Type B pancreatic cell (in vitro differentiated cells): ENCODE results near the gene AHCYL2. TPM values are rescaled to one million over a fixed set of nuclear protein-coding genes. Genes with fewer than 3 reads are reported as not detected.
"Not testable (repeated sequence)": the region's sequence is repeated elsewhere in the genome, so short reads cannot be mapped to it uniquely, and the experiment has no call there.

Experiments used
- DNase-seq: peaks from one replicate; pipeline ENCODE4 v3.0.0; 2021; ENCODE audit warnings: mixed read lengths; ENCODE audit not compliant: unreplicated experiment; ENCODE audit errors: extremely low spot score
- H3K27ac Mint-ChIP-seq: 2 replicates; pipeline ENCODE4 v1.8.0; 2021; ENCODE audit warnings: mild to moderate bottlenecking, mixed read lengths
- H3K27me3 Mint-ChIP-seq: 2 replicates; pipeline ENCODE4 v1.8.0; 2021; ENCODE audit warnings: mixed read lengths
- H3K36me3 Mint-ChIP-seq: 2 replicates; pipeline ENCODE4 v1.8.0; 2021; ENCODE audit warnings: mixed read lengths
- H3K4me1 Mint-ChIP-seq: one replicate; pipeline ENCODE4 v1.8.0; 2021; ENCODE audit warnings: mixed read lengths; ENCODE audit not compliant: unreplicated experiment
- H3K4me3 Mint-ChIP-seq: 2 replicates; pipeline ENCODE4 v1.8.0; 2021; ENCODE audit warnings: mild to moderate bottlenecking, mixed read lengths
- H3K9me3 Mint-ChIP-seq: 2 replicates; pipeline ENCODE4 v1.8.0; 2021; ENCODE audit warnings: mixed read lengths
- CTCF ChIP-seq: fragments of 200-600 bp; sonication (generic); conservative IDR thresholded peaks from 2 replicates; pipeline ENCODE4 v1.5.0; 2021; ENCODE audit warnings: antibody characterized with exemption, mild to moderate bottlenecking
- total RNA-seq: library from RNA; stranded (reverse); gene quantifications from 2 replicates; pipeline ENCODE4 v1.2.1, GENCODE V29; 2021; ENCODE audit warnings: low replicate concordance

The AHCYL2 gene
- total RNA-seq, 1 donor from 2014 or later = 27.8 TPM

- Mint-ChIP-seq H3K9me3 (peaks cover 15% of the 10 kb centered on the region), H3K4me1 (peaks cover 5% of the 10 kb centered on the region), H3K27ac (no peak overlapping the region), H3K4me3 (no peak overlapping the region), H3K27me3 (peaks cover 4% of the 10 kb centered on the region), H3K36me3 (peaks cover 26% of the 10 kb centered on the region)
- TF ChIP-seq CTCF = no peak
- DNase-seq = no peak
These were observed 75.1 kb downstream of the AHCYL2 start for GRCh38 chr7:129299889-129300288.

- H3K4me1 Mint-ChIP-seq, H3K27ac Mint-ChIP-seq, H3K27me3 Mint-ChIP-seq, H3K4me3 Mint-ChIP-seq, DNase-seq: not testable (repeated sequence)
- peaks cover 26% of the 10 kb centered on the region for H3K36me3 Mint-ChIP-seq
- peaks cover 15% of the 10 kb centered on the region for H3K9me3 Mint-ChIP-seq
These were observed 75.5 kb downstream of the AHCYL2 start for GRCh38 chr7:129300299-129300698.

- H3K27me3 Mint-ChIP-seq = no peaks in the 10 kb centered on the region
- no peak for TF ChIP-seq CTCF
- H3K4me3 Mint-ChIP-seq = no peak overlapping the region
- H3K36me3 Mint-ChIP-seq = peaks cover 18% of the 10 kb centered on the region
- no peak for DNase-seq
- peaks cover 11% of the 10 kb centered on the region for H3K9me3 Mint-ChIP-seq
- H3K4me1 Mint-ChIP-seq = no peaks in the 10 kb centered on the region
- H3K27ac Mint-ChIP-seq = no peak overlapping the region
These were observed 82.8 kb downstream of the AHCYL2 start for GRCh38 chr7:129307592-129307991.

- no peak for TF ChIP-seq CTCF
- no peaks in the 10 kb centered on the region for H3K4me1 Mint-ChIP-seq
- DNase-seq = no peak
- H3K27ac Mint-ChIP-seq = no peak overlapping the region
- no peaks in the 10 kb centered on the region for H3K27me3 Mint-ChIP-seq
- peaks cover 18% of the 10 kb centered on the region for H3K36me3 Mint-ChIP-seq
- no peak overlapping the region for H3K4me3 Mint-ChIP-seq
- peaks cover 11% of the 10 kb centered on the region for H3K9me3 Mint-ChIP-seq
These were observed 83.2 kb downstream of the AHCYL2 start for GRCh38 chr7:129308047-129308446.

- no peak for TF ChIP-seq CTCF
- Mint-ChIP-seq H3K27ac (no peak overlapping the region), H3K4me1 (peaks cover 14% of the 10 kb centered on the region), H3K9me3 (no peaks in the 10 kb centered on the region), H3K36me3 (peaks cover 6% of the 10 kb centered on the region), H3K4me3 (no peak overlapping the region), H3K27me3 (no peaks in the 10 kb centered on the region)
- no peak for DNase-seq
These were observed 86.6 kb downstream of the AHCYL2 start for GRCh38 chr7:129311429-129311828.

GRCh38 chr7:129313282-129313681, 88.5 kb downstream of the AHCYL2 start:
- no peaks in the 10 kb centered on the region for H3K27me3 Mint-ChIP-seq
- H3K4me1 Mint-ChIP-seq = peaks cover 14% of the 10 kb centered on the region
- no peak for TF ChIP-seq CTCF
- no peak overlapping the region for H3K4me3 Mint-ChIP-seq
- H3K27ac Mint-ChIP-seq = no peak overlapping the region
- H3K36me3 Mint-ChIP-seq = peaks cover 6% of the 10 kb centered on the region
- no peak for DNase-seq
- H3K9me3 Mint-ChIP-seq = no peaks in the 10 kb centered on the region
